Parathyroid adenoma (tissue), 2 donors: ENCODE data around the gene RRBP1.

Experiments
- H2AFZ ChIP-seq: fragments of 300-600 bp; sonication (generic); one replicate; pipeline ENCODE4 v1.7.0; 2017; ENCODE audit warnings: antibody characterized with exemption, mild to moderate bottlenecking
- H3K27ac ChIP-seq: fragments of 300-600 bp; sonication (generic); one replicate; pipeline ENCODE4 v1.7.0; 2017
- H3K27me3 ChIP-seq: fragments of 300-600 bp; sonication (generic); one replicate; pipeline ENCODE4 v1.7.0; 2017; ENCODE audit warnings: low read length; ENCODE audit not compliant: control insufficient read depth, insufficient read depth
- H3K36me3 ChIP-seq: fragments of 300-600 bp; sonication (generic); one replicate; pipeline ENCODE4 v1.7.0; 2017; ENCODE audit warnings: low read length; ENCODE audit not compliant: control insufficient read depth, insufficient read depth
- H3K4me1 ChIP-seq: fragments of 300-600 bp; sonication (generic); one replicate; pipeline ENCODE4 v1.7.0; 2017; ENCODE audit warnings: control low read depth
- H3K4me2 ChIP-seq: fragments of 300-600 bp; sonication (generic); one replicate; pipeline ENCODE4 v1.7.0; 2017; ENCODE audit warnings: low read length
- H3K4me3 ChIP-seq: fragments of 300-600 bp; sonication (generic); one replicate; pipeline ENCODE4 v1.7.0; 2017; ENCODE audit warnings: low read depth, low read length
- H3K79me2 ChIP-seq: fragments of 300-600 bp; sonication (generic); one replicate; pipeline ENCODE4 v1.7.0; 2017; ENCODE audit warnings: control low read depth
- H3K9ac ChIP-seq: fragments of 300-600 bp; sonication (generic); one replicate; pipeline ENCODE4 v1.7.0; 2017; ENCODE audit warnings: mild to moderate bottlenecking
- H3K9me3 ChIP-seq: fragments of 300-600 bp; sonication (generic); one replicate; pipeline ENCODE4 v1.7.0; 2017; ENCODE audit warnings: low read length; ENCODE audit not compliant: control insufficient read depth
- TF ChIP-seq, protein P1 (sequence below): fragments of 300-600 bp; sonication (generic); IDR thresholded peaks from one replicate; pipeline ENCODE4 v1.7.0; 2017; ENCODE audit warnings: antibody characterized with exemption, mild to moderate bottlenecking
- donor health status: primary hyperparathyroidism.

RRBP1 gene

DNA sequence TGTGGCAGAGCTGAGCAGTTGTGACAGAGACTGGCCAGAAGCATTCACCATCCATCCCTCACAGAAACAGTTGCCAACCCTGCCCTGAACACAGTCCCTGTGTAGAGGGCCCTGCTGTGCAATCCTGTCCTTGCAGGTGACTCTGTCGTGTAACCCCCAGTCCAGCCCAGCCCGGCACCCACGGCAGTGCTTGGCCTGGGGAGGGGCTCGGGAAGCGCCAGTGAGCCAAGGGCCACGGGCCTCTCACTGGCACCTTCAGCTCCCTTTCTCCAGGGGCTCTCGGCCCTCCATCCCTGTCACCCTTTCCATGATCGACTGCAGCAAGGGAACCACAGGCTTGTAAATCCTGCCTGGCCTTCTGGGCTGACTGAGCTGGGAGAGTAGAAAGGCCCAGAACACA, 53.0 kb downstream of the RRBP1 start:
- H3K27ac ChIP-seq: no peak overlapping the region
- H3K36me3 ChIP-seq: no peaks in the 10 kb centered on the region
- no peaks in the 10 kb centered on the region for H3K9me3 ChIP-seq
- TF ChIP-seq, protein P1, sequence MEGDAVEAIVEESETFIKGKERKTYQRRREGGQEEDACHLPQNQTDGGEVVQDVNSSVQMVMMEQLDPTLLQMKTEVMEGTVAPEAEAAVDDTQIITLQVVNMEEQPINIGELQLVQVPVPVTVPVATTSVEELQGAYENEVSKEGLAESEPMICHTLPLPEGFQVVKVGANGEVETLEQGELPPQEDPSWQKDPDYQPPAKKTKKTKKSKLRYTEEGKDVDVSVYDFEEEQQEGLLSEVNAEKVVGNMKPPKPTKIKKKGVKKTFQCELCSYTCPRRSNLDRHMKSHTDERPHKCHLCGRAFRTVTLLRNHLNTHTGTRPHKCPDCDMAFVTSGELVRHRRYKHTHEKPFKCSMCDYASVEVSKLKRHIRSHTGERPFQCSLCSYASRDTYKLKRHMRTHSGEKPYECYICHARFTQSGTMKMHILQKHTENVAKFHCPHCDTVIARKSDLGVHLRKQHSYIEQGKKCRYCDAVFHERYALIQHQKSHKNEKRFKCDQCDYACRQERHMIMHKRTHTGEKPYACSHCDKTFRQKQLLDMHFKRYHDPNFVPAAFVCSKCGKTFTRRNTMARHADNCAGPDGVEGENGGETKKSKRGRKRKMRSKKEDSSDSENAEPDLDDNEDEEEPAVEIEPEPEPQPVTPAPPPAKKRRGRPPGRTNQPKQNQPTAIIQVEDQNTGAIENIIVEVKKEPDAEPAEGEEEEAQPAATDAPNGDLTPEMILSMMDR: no peak
- no peak overlapping the region for H3K9ac ChIP-seq
- peaks cover 19% of the 10 kb centered on the region for H3K79me2 ChIP-seq
- no peak overlapping the region for H3K4me3 ChIP-seq
- H3K27me3 ChIP-seq: no peaks in the 10 kb centered on the region
- H2AFZ ChIP-seq: no peak overlapping the region
- H3K4me1 ChIP-seq: no peaks in the 10 kb centered on the region
- no peak overlapping the region for H3K4me2 ChIP-seq

DNA sequence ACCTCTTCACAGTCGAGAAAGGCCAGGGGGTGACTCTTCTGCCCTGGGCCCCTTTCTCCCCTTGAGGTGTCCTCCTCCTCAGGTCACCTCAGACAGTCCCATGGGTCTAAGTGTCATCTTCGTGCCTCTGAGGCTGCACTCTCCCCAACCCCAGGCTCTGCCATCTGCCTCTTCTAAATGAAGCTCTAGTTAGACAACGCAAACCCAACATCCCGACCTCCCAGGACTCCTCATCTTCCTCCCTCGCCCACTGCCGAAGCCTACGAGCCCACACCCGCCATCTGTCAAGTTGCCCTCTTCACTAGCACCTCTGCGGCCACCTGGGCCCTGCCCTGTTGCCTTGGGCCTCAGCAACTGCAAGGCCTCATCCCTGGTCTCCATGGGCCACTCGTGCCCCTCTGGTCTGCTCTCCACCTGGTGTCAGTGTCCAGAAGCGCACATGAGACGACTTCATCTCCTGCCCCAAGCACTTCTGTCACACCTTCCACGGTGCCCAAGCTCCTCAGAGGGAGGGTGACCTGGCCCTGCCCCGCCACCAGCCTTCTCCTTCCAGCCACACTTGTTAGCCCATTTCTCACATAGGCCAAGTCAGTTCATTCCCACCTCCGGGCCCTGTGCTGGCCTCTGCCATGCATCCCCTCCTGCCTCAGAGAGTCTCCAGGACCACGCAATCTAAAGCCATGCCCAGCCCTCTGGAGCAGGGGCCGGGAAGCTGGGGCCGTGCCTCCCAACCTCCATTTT, 53.8 kb downstream of the RRBP1 start:
- H3K9me3 ChIP-seq: no peaks in the 10 kb centered on the region
- H3K9ac ChIP-seq: no peak overlapping the region
- peaks cover 19% of the 10 kb centered on the region for H3K79me2 ChIP-seq
- H3K4me2 ChIP-seq: no peak overlapping the region
- no peaks in the 10 kb centered on the region for H3K4me1 ChIP-seq
- H3K36me3 ChIP-seq: no peaks in the 10 kb centered on the region
- TF ChIP-seq, protein P1: no peak
- no peak overlapping the region for H3K27ac ChIP-seq
- H2AFZ ChIP-seq: no peak overlapping the region
- H3K27me3 ChIP-seq: no peaks in the 10 kb centered on the region
- no peak overlapping the region for H3K4me3 ChIP-seq

DNA sequence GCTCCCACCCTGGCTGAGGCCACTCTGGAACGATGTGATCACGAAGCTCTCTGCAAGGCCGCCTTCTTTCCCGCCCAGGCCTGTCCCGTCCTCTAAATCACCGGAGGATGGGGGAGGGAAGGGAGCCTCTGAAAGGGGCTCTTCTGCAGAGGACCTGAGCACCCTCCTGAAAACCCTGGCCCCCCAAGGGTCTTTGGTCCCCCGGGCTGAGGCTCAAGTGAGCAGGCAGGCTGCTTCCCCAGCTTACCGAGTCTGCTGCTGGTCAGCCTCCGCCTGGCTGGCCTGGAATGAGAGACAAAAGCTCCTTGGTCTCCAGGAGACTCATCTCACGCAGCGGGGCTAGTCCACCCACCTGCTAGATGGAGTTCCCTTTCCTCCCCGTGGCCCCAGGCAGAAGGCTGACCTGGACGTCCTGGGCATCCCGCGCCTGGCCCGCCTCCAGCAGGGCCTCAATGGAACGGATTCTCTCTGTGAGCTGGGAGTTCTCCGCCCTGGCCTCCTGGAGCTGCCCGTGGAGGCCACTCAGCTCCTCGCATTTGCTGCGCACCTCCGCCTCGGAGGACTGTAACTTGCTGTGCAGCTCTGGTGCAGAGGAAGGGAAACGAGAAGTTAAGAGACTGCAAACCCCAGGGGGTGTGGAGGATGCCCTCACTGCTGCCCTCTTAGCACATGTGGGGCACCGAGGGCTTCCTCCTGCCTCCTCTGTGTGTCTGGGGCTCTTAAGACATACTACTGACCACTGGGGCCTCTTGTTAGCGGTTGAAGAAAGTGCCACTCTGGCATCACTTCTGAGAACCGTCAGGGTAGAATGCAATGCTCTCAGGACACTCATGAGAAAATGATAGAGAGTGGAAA, 54.7 kb downstream of the RRBP1 start:
- Histone ChIP-seq H3K9ac (no peak overlapping the region), H3K27ac (no peak overlapping the region), H3K36me3 (no peaks in the 10 kb centered on the region), H3K9me3 (no peaks in the 10 kb centered on the region), H2AFZ (no peak overlapping the region), H3K4me1 (no peaks in the 10 kb centered on the region), H3K4me2 (no peak overlapping the region), H3K79me2 (peaks cover 18% of the 10 kb centered on the region), H3K27me3 (no peaks in the 10 kb centered on the region), H3K4me3 (no peak overlapping the region)
- TF ChIP-seq, protein P1: no peak

DNA sequence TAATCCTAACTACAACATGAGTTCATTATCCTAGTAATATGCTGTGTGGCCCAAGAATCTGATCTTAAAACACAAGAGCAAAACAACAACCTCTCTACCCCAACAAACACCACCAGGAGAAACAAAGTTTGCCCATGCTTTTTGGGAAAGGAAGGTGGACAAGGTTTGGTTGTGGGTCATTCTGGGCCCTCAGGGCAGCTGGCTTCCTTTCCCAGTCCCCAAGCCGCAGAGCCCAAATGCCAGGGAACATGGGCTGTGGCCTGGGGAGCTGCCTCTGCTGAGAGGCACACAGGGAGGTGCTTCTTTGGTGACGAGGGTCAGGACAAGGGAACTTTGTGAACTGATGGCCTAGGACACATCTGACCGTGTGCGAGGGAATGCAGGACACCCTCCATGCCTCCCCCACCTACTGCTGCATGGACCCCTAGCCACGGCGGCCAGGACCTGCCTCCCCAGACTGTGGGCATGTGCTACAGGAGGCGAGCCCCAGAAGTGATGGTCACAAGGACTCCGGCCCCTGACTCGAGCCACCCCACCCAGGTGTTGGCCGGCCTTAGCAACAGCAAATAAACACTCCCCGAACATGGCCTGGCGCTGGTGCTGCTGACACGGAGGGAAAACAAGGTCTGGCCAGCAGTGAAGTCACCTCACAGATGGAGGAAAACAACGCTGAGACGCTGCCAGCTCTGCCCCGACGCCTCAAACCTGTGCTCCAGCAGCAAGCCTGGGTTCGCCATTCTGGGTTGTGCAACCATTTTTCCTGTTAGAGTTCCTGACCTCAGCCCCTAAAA, 55.6 kb downstream of the RRBP1 start:
- Histone ChIP-seq H2AFZ (no peak overlapping the region), H3K79me2 (peaks cover 13% of the 10 kb centered on the region), H3K4me1 (no peaks in the 10 kb centered on the region), H3K9ac (no peak overlapping the region), H3K27ac (no peak overlapping the region), H3K9me3 (no peaks in the 10 kb centered on the region), H3K4me3 (no peak overlapping the region), H3K36me3 (no peaks in the 10 kb centered on the region), H3K27me3 (no peaks in the 10 kb centered on the region), H3K4me2 (no peak overlapping the region)
- TF ChIP-seq, protein P1: no peak
